GM06990 (cell line): ENCODE data around the gene TMEM174.
A peak's percentile ranks its signal among the peaks of the same experiment; 100 is the strongest.
"Not testable (repeated sequence)": the region's sequence is repeated elsewhere in the genome, so short reads cannot be mapped to it uniquely, and the experiment has no call there.

Experiments
- DNase-seq: peaks from one replicate; pipeline ENCODE4 v3.0.0-alpha.2; 2011; ENCODE audit not compliant: insufficient read length; ENCODE audit errors: extremely low read depth
- H3K27me3 ChIP-seq: replicated peaks from 2 replicates; pipeline ENCODE4 v1.6.0; 2011; ENCODE audit warnings: low read length; ENCODE audit not compliant: control insufficient read depth, insufficient read depth
- H3K36me3 ChIP-seq: 2 replicates; pipeline ENCODE4 v1.5.1; 2011; ENCODE audit warnings: low read length; ENCODE audit not compliant: control insufficient read depth, insufficient read depth
- H3K4me3 ChIP-seq: replicated peaks from 2 replicates; pipeline ENCODE4 v1.5.1; 2011; ENCODE audit warnings: low read depth, mild to moderate bottlenecking, control low read depth, low read length
- CTCF ChIP-seq: IDR thresholded peaks from 2 replicates; pipeline ENCODE4 v1.5.1; 2011; ENCODE audit warnings: low read length, control low read depth, mild to moderate bottlenecking, inconsistent platforms; ENCODE audit not compliant: insufficient read depth, poor library complexity, severe bottlenecking

The TMEM174 gene

GRCh38 chr5:73214996-73215395 lies 42.0 kb downstream of the TMEM174 start:
- H3K36me3 ChIP-seq, result no peaks in the 10 kb centered on the region
- no peak overlapping the region for H3K4me3 ChIP-seq
- DNase-seq, result no peak
- no peaks in the 10 kb centered on the region; the same call in 1 of the 2 replicates for H3K27me3 ChIP-seq
- no peak for TF ChIP-seq CTCF

- no peak for TF ChIP-seq CTCF
- Histone ChIP-seq H3K27me3 (no peaks in the 10 kb centered on the region; the same call in 1 of the 2 replicates), H3K36me3 (no peaks in the 10 kb centered on the region), H3K4me3 (no peak overlapping the region)
- DNase-seq, result no peak
These were observed 42.5 kb downstream of the TMEM174 start for GRCh38 chr5:73215531-73215890.

GRCh38 chr5:73215891-73216610 lies 43.1 kb downstream of the TMEM174 start:
- peak; percentile 40 for DNase-seq
- H3K4me3 ChIP-seq, result no peak overlapping the region
- no peaks in the 10 kb centered on the region; the same call in 1 of the 2 replicates for H3K27me3 ChIP-seq

GRCh38 chr5:73218552-73219171 lies 45.7 kb downstream of the TMEM174 start:
- Histone ChIP-seq H3K27me3 (no peaks in the 10 kb centered on the region; the same call in 1 of the 2 replicates), H3K36me3 (no peaks in the 10 kb centered on the region), H3K4me3 (no peak overlapping the region)
- no peak for DNase-seq
- TF ChIP-seq CTCF, result no peak

More at GRCh38 chr5:73215891-73216610, 43.1 kb downstream of the TMEM174 start:
- no peaks in the 10 kb centered on the region for H3K36me3 ChIP-seq
- TF ChIP-seq CTCF, result peak; percentile 64

GRCh38 chr5:73219336-73219735 lies 46.3 kb downstream of the TMEM174 start:
- not testable (repeated sequence) for DNase-seq, H3K27me3 ChIP-seq, H3K4me3 ChIP-seq, H3K36me3 ChIP-seq

GRCh38 chr5:73221161-73221560 lies 48.2 kb downstream of the TMEM174 start:
- no peak for DNase-seq
- Histone ChIP-seq H3K36me3 (no peaks in the 10 kb centered on the region), H3K27me3 (no peaks in the 10 kb centered on the region; the same call in 1 of the 2 replicates), H3K4me3 (no peak overlapping the region)
- no peak for TF ChIP-seq CTCF
